Measurements from ENCODE around the gene DDAH2.

DDAH2 gene

GRCh38 chr6:31730631-31731086 lies 1.6 kb upstream of the DDAH2 start:
- no peak for DNase-seq (ENCODE audit: low spot score)

GRCh38 chr6:31729979-31730630 lies 1.0 kb upstream of the DDAH2 start:
- DNase-seq (ENCODE audit: low spot score) = no peak

GRCh38 chr6:31729515-31729978 lies 448 bp upstream of the DDAH2 start:
- DNase-seq (ENCODE audit: low spot score) = peak; percentile 93

- no peak for DNase-seq (ENCODE audit: low spot score)
These were observed 1.1 kb downstream of the DDAH2 start for GRCh38 chr6:31727717-31728671.

- DNase-seq (ENCODE audit: low spot score) = no peak
These were observed 1.9 kb downstream of the DDAH2 start for GRCh38 chr6:31727034-31727716.

- DNase-seq (ENCODE audit: low spot score) = peak; percentile 84
These were observed 3.4 kb downstream of the DDAH2 start for GRCh38 chr6:31725502-31726350.

GRCh38 chr6:31723980-31724691 lies 5.0 kb downstream of the DDAH2 start:
- no peak for DNase-seq (ENCODE audit: low spot score)

- no peak for DNase-seq (ENCODE audit: low spot score)
These were observed 5.7 kb downstream of the DDAH2 start, which contains the start of gene MPIG6B for GRCh38 chr6:31723245-31723979. TSS of gene MPIG6B (plus strand) at chr6:31723373. CDS start at chr6:31723384, 11 bp downstream.

- DNase-seq (ENCODE audit: low spot score) = no peak
These were observed 6.9 kb downstream of the DDAH2 start for GRCh38 chr6:31722173-31722572.

GRCh38 chr6:31721351-31722020 lies 7.6 kb downstream of the DDAH2 start, which contains the start of gene LY6G6C:
TSS of gene LY6G6C (minus strand) at chr6:31721746. CDS start at chr6:31721679, 67 bp downstream.
- DNase-seq (ENCODE audit: low spot score) = no peak

GRCh38 chr6:31720196-31720770 lies 8.8 kb downstream of the DDAH2 start:
- DNase-seq (ENCODE audit: low spot score) = no peak

- no peak for DNase-seq (ENCODE audit: low spot score)
These were observed 10.1 kb downstream of the DDAH2 start for GRCh38 chr6:31719001-31719400.

GRCh38 chr6:31718265-31718664 lies 10.8 kb downstream of the DDAH2 start:
- no peak for DNase-seq (ENCODE audit: low spot score)

GRCh38 chr6:31717499-31718222 lies 11.4 kb downstream of the DDAH2 start:
- DNase-seq (ENCODE audit: low spot score) = no peak

GRCh38 chr6:31715022-31715958 lies 13.8 kb downstream of the DDAH2 start, which contains the start of gene LY6G6D:
TSS of gene LY6G6D (plus strand) at chr6:31715348. CDS start at chr6:31715356, 8 bp downstream.
- no peak for DNase-seq (ENCODE audit: low spot score)

GRCh38 chr6:31713991-31714684 lies 15.0 kb downstream of the DDAH2 start:
- no peak for DNase-seq (ENCODE audit: low spot score)

Data from COLO829 (cell line).